ENCODE results near the gene FOXJ3. TPM values are rescaled to one million over a fixed set of nuclear protein-coding genes. Genes with fewer than 3 reads are reported as not detected.
A peak's percentile ranks its signal among the peaks of the same experiment; 100 is the strongest.

The FOXJ3 gene
- total RNA-seq, 1 donor from 2014 or later = 76.4 TPM

GRCh38 chr1:42335809-42336518 is 929 bp upstream of the FOXJ3 start:
- DNase-seq (ENCODE audit: low spot score) (no peak), ATAC-seq (peak; percentile 12)
- intact Hi-C loops (cut with DNase I) = no loop called here

- ATAC-seq = peak; percentile 69
- intact Hi-C loops (cut with DNase I) = no loop called here
- DNase-seq (ENCODE audit: low spot score) = peak; percentile 76
Measured at GRCh38 chr1:42334240-42335049, 590 bp downstream of the FOXJ3 start.

- no peak for DNase-seq (ENCODE audit: low spot score)
- ATAC-seq = no peak
- intact Hi-C loops (cut with DNase I) = no loop called here
Measured at GRCh38 chr1:42333662-42334239, 1.3 kb downstream of the FOXJ3 start.

GRCh38 chr1:42332877-42333276 is 2.2 kb downstream of the FOXJ3 start:
- DNase-seq (ENCODE audit: low spot score) = no peak
- intact Hi-C loops (cut with DNase I) = no loop called here
- no peak for ATAC-seq

- ATAC-seq (no peak), DNase-seq (ENCODE audit: low spot score) (no peak)
- intact Hi-C loops (cut with DNase I) = no loop called here
Measured at GRCh38 chr1:42330215-42330614, 4.8 kb downstream of the FOXJ3 start.

GRCh38 chr1:42328916-42329496 is 6.0 kb downstream of the FOXJ3 start:
- ATAC-seq (no peak), DNase-seq (ENCODE audit: low spot score) (no peak)
- intact Hi-C loops (cut with DNase I) = no loop called here

GRCh38 chr1:42328047-42328625 is 6.9 kb downstream of the FOXJ3 start:
- no peak for DNase-seq (ENCODE audit: low spot score)
- ATAC-seq = no peak
- intact Hi-C loops (cut with DNase I) = no loop called here

GRCh38 chr1:42325014-42325402 is 10.0 kb downstream of the FOXJ3 start:
- intact Hi-C loops (cut with DNase I) = no loop called here
- DNase-seq (ENCODE audit: low spot score) (no peak), ATAC-seq (no peak)

- intact Hi-C loops (cut with DNase I) = no loop called here
- ATAC-seq (no peak), DNase-seq (ENCODE audit: low spot score) (no peak)
Measured at GRCh38 chr1:42324398-42325013, 10.5 kb downstream of the FOXJ3 start.

- intact Hi-C loops (cut with DNase I) = no loop called here
- DNase-seq (ENCODE audit: low spot score) (no peak), ATAC-seq (no peak)
Measured at GRCh38 chr1:42323551-42323950, 11.5 kb downstream of the FOXJ3 start.

- no peak for DNase-seq (ENCODE audit: low spot score)
- no peak for ATAC-seq
- intact Hi-C loops (cut with DNase I) = no loop called here
Measured at GRCh38 chr1:42322577-42322976, 12.5 kb downstream of the FOXJ3 start.

GRCh38 chr1:42321731-42322130 is 13.3 kb downstream of the FOXJ3 start:
- intact Hi-C loops (cut with DNase I) = no loop called here
- ATAC-seq = no peak

GRCh38 chr1:42320708-42321107 is 14.3 kb downstream of the FOXJ3 start:
- no peak for DNase-seq (ENCODE audit: low spot score)
- ATAC-seq = no peak
- intact Hi-C loops (cut with DNase I) = no loop called here

More at GRCh38 chr1:42321731-42322130, 13.3 kb downstream of the FOXJ3 start:
- DNase-seq (ENCODE audit: low spot score) = no peak

GRCh38 chr1:42319871-42320484 is 15.1 kb downstream of the FOXJ3 start:
- no peak for DNase-seq (ENCODE audit: low spot score)
- ATAC-seq = no peak
- intact Hi-C loops (cut with DNase I) = no loop called here

- DNase-seq (ENCODE audit: low spot score) = no peak
- intact Hi-C loops (cut with DNase I) = no loop called here
- no peak for ATAC-seq
Measured at GRCh38 chr1:42319128-42319851, 15.7 kb downstream of the FOXJ3 start.

- intact Hi-C loops (cut with DNase I) = no loop called here
- DNase-seq (ENCODE audit: low spot score) (no peak), ATAC-seq (no peak)
Measured at GRCh38 chr1:42318601-42319000, 16.4 kb downstream of the FOXJ3 start.

GRCh38 chr1:42317308-42317707 is 17.7 kb downstream of the FOXJ3 start:
- intact Hi-C loops (cut with DNase I) = no loop called here
- DNase-seq (ENCODE audit: low spot score) (no peak), ATAC-seq (no peak)

- ATAC-seq = no peak
- DNase-seq (ENCODE audit: low spot score) = no peak
- intact Hi-C loops (cut with DNase I) = no loop called here
Measured at GRCh38 chr1:42316292-42316691, 18.7 kb downstream of the FOXJ3 start.
